RWPE2 (cell line): Measurements from ENCODE around the gene DPH6.

ENCODE experiments used
- ATAC-seq: fragments of 200-7000 bp; cut with Tn5 transposase; 3 replicates; pipeline ENCODE4 v1.9.1; 2021; ENCODE audit warnings: low read depth
- DNase-seq: peaks from one replicate; pipeline ENCODE4 v3.0.0-alpha.2; 2020; ENCODE audit warnings: low spot score
- H3K27ac ChIP-seq: fragments of 450-650 bp; 2 replicates; pipeline ENCODE4 v1.5.1; 2017; ENCODE audit warnings: mild to moderate bottlenecking; ENCODE audit not compliant: poor library complexity, severe bottlenecking
- H3K27me3 ChIP-seq: fragments of 250-450 bp; sonication (Bioruptor Pico); 2 replicates; pipeline ENCODE4 v1.5.1; 2021; ENCODE audit warnings: mild to moderate bottlenecking, moderate library complexity; ENCODE audit not compliant: insufficient read depth, poor library complexity, severe bottlenecking
- H3K36me3 ChIP-seq: fragments of 250-450 bp; sonication (Bioruptor Pico); 2 replicates; pipeline ENCODE4 v1.5.1; 2020; ENCODE audit warnings: low read depth, mild to moderate bottlenecking, moderate library complexity
- H3K4me1 ChIP-seq: fragments of 250-450 bp; sonication (Bioruptor Pico); 2 replicates; pipeline ENCODE4 v1.5.1; 2021; ENCODE audit warnings: mild to moderate bottlenecking, moderate library complexity; ENCODE audit not compliant: insufficient read depth, poor library complexity, severe bottlenecking
- H3K4me3 ChIP-seq: fragments of 250-450 bp; sonication (Bioruptor Pico); 2 replicates; pipeline ENCODE4 v1.5.1; 2021; ENCODE audit warnings: mild to moderate bottlenecking, moderate library complexity; ENCODE audit not compliant: severe bottlenecking
- H3K9me3 ChIP-seq: fragments of 250-450 bp; sonication (Bioruptor Pico); 2 replicates; pipeline ENCODE4 v1.5.1; 2021; ENCODE audit warnings: mild to moderate bottlenecking, moderate library complexity; ENCODE audit not compliant: severe bottlenecking
- CTCF ChIP-seq: fragments of 450-650 bp; IDR thresholded peaks from one replicate; pipeline ENCODE4 v1.5.1; 2017; ENCODE audit warnings: mild to moderate bottlenecking, moderate library complexity; ENCODE audit not compliant: poor library complexity, severe bottlenecking

The DPH6 gene

GRCh38 chr15:35506272-35506870 lies 39.6 kb downstream of the DPH6 start:
- no peak for TF ChIP-seq CTCF
- ATAC-seq: peak; percentile 43
- DNase-seq: no peak

GRCh38 chr15:35505809-35506208 lies 40.2 kb downstream of the DPH6 start:
- peaks cover 39% of the 10 kb centered on the region for H3K4me1 ChIP-seq
- TF ChIP-seq CTCF: no peak
- no peak for DNase-seq
- peaks cover 15% of the 10 kb centered on the region for H3K36me3 ChIP-seq
- H3K27ac ChIP-seq: no peak overlapping the region
- no peak for ATAC-seq
- no peak overlapping the region for H3K4me3 ChIP-seq
- H3K27me3 ChIP-seq: no peaks in the 10 kb centered on the region
- no peaks in the 10 kb centered on the region for H3K9me3 ChIP-seq

More at GRCh38 chr15:35506272-35506870, 39.6 kb downstream of the DPH6 start:
- no peaks in the 10 kb centered on the region for H3K27me3 ChIP-seq
- H3K9me3 ChIP-seq: no peaks in the 10 kb centered on the region
- H3K4me1 ChIP-seq: peaks cover 39% of the 10 kb centered on the region
- no peak overlapping the region for H3K27ac ChIP-seq
- H3K36me3 ChIP-seq: peaks cover 15% of the 10 kb centered on the region
- no peak overlapping the region for H3K4me3 ChIP-seq

GRCh38 chr15:35505141-35505540 lies 40.8 kb downstream of the DPH6 start:
- Histone ChIP-seq H3K9me3 (no peaks in the 10 kb centered on the region), H3K4me3 (no peak overlapping the region), H3K36me3 (peaks cover 15% of the 10 kb centered on the region), H3K4me1 (peaks cover 39% of the 10 kb centered on the region), H3K27me3 (no peaks in the 10 kb centered on the region), H3K27ac (no peak overlapping the region)
- no peak for TF ChIP-seq CTCF
- ATAC-seq: no peak
- DNase-seq: no peak

GRCh38 chr15:35499723-35500122 lies 46.2 kb downstream of the DPH6 start:
- H3K9me3 ChIP-seq: peaks cover 4% of the 10 kb centered on the region
- H3K4me3 ChIP-seq: no peak overlapping the region
- no peaks in the 10 kb centered on the region for H3K27me3 ChIP-seq
- DNase-seq (no peak), ATAC-seq (peak; percentile 54; the same call in 2 of the 3 replicates)
- H3K27ac ChIP-seq: no peak overlapping the region
- H3K36me3 ChIP-seq: no peaks in the 10 kb centered on the region
- no peaks in the 10 kb centered on the region for H3K4me1 ChIP-seq
- TF ChIP-seq CTCF: no peak

- DNase-seq (no peak), ATAC-seq (no peak)
- Histone ChIP-seq H3K9me3 (peaks cover 4% of the 10 kb centered on the region), H3K4me3 (no peak overlapping the region), H3K27ac (no peak overlapping the region), H3K4me1 (no peaks in the 10 kb centered on the region), H3K36me3 (no peaks in the 10 kb centered on the region), H3K27me3 (no peaks in the 10 kb centered on the region)
- no peak for TF ChIP-seq CTCF
Observed at GRCh38 chr15:35496585-35496984, 49.4 kb downstream of the DPH6 start.
